K562 (cell line): ENCODE data around the gene CCL11. TPM values are rescaled to one million over a fixed set of nuclear protein-coding genes. Genes with fewer than 3 reads are reported as not detected.

Experiments
- ATAC-seq: fragments of 200-7000 bp; cut with Tn5 transposase; 3 replicates; pipeline ENCODE4 v1.9.1; 2020; ENCODE audit warnings: moderate library complexity
- BruUV-seq: library from RNA; stranded (reverse); fragments of 400-500 nt; replicated peaks from 2 replicates; lab custom pipeline; 2021; lab: Mats Ljungman, UMichigan
- CTCF ChIA-PET: fragments of 300-600 bp; formaldehyde crosslinking; extraction: SDS; loops from one replicate; lab custom pipeline; 2021; ENCODE audit warnings: low intra/inter-chr PET ratio; lab: Yijun Ruan, JAX
- POLR2A ChIA-PET: fragments of 300-600, 350-650 bp; sonication (Branson Sonifier 250); formaldehyde crosslinking; extraction: SDS; loops from one replicate; lab custom pipeline; 2021; ENCODE audit warnings: antibody characterized with exemption, inconsistent platforms; lab: Yijun Ruan, JAX
- DNase-seq, 4 experiments: peaks; one replicate each; pipeline versions ENCODE4 v3.0.0 to v3.0.0-alpha.2; 2011 to 2018; ENCODE audit warnings: low spot score in 3 of 4, mixed read lengths in 3 of 4; ENCODE audit errors: extremely low read depth in 1 of 4
- FAIRE-seq: peaks from 2 replicates; lab custom pipeline; 2011; peaks lifted over from hg19 to GRCh38; lab: Jason Lieb, UNC
- H2AFZ ChIP-seq: 2 replicates; pipeline ENCODE4 v1.6.0; 2011; ENCODE audit warnings: low read depth, low read length, control low read depth, inconsistent platforms
- H3K27ac ChIP-seq: fragments of 200-600 bp; 3 replicates; pipeline ENCODE4 v1.8.0; 2011; ENCODE audit warnings: low read depth, mild to moderate bottlenecking, control low read depth, inconsistent platforms, low read length, moderate library complexity, mixed read lengths; ENCODE audit errors: extremely low read depth
- H3K27me3 ChIP-seq, 2 experiments: fragments of 300-600 bp in 1 of 2; 2 replicates in 1 of 2; 3 replicates in 1 of 2; pipeline versions ENCODE4 v1.6.0 to v1.8.0; 2011; ENCODE audit warnings: inconsistent platforms in 2 of 2, low read length in 2 of 2, mild to moderate bottlenecking in 1 of 2, mixed read lengths in 1 of 2, moderate library complexity in 1 of 2; ENCODE audit not compliant: control insufficient read depth in 2 of 2, insufficient read depth in 2 of 2
- H3K36me3 ChIP-seq: fragments of 300-600 bp; 3 replicates; pipeline ENCODE4 v1.8.0; 2011; ENCODE audit warnings: mild to moderate bottlenecking, low read length, inconsistent platforms; ENCODE audit not compliant: control insufficient read depth, insufficient read depth
- H3K4me1 ChIP-seq, 2 experiments: fragments of 200-600 bp in 1 of 2; replicated peaks in 1 of 2; 2 replicates in 1 of 2; 3 replicates in 1 of 2; pipeline versions ENCODE4 v1.5.1 to v1.8.0; 2011; ENCODE audit warnings: inconsistent platforms in 2 of 2, low read length in 2 of 2, mild to moderate bottlenecking in 1 of 2, mixed read lengths in 1 of 2, moderate library complexity in 1 of 2; ENCODE audit not compliant: control insufficient read depth in 2 of 2, insufficient read depth in 2 of 2
- H3K4me2 ChIP-seq: 2 replicates; pipeline ENCODE4 v1.6.1; 2011; ENCODE audit warnings: low read length, control low read depth, inconsistent platforms, mixed read lengths; ENCODE audit not compliant: insufficient read depth
- H3K4me3 ChIP-seq: fragments of 200-600 bp; sonication (generic), shearing (Covaris generic); 2 replicates; pipeline ENCODE4 v1.5.1; 2016; ENCODE audit warnings: control low read depth, inconsistent platforms
- H3K79me2 ChIP-seq: fragments of 200-600 bp; 3 replicates; pipeline ENCODE4 v1.8.0; 2011; ENCODE audit warnings: low read length, inconsistent platforms; ENCODE audit not compliant: control insufficient read depth, insufficient read depth
- H3K9ac ChIP-seq, 2 experiments: 2 replicates each; pipeline versions ENCODE4 v1.6.0 to v1.6.1; 2011; ENCODE audit warnings: low read depth in 2 of 2, low read length in 2 of 2, control low read depth in 1 of 2, inconsistent platforms in 1 of 2, mild to moderate bottlenecking in 1 of 2, mixed read lengths in 1 of 2; ENCODE audit not compliant: insufficient read depth in 1 of 2
- H3K9me1 ChIP-seq: one replicate; pipeline ENCODE4 v1.6.0; 2011; ENCODE audit warnings: inconsistent platforms, mild to moderate bottlenecking, low read length, moderate library complexity; ENCODE audit not compliant: control insufficient read depth, insufficient read depth
- H3K9me3 ChIP-seq: replicated peaks from 2 replicates; pipeline ENCODE4 v1.5.1; 2011; ENCODE audit warnings: low read depth, low read length, inconsistent platforms; ENCODE audit not compliant: control insufficient read depth, insufficient read depth
- H4K20me1 ChIP-seq: replicated peaks from 2 replicates; pipeline ENCODE4 v1.6.1; 2011; ENCODE audit warnings: low read length, inconsistent platforms, mixed read lengths; ENCODE audit not compliant: control insufficient read depth, insufficient read depth
- CHD1 ChIP-seq: fragments of 200-600 bp; sonication (generic); IDR thresholded peaks from one replicate; pipeline ENCODE4 v1.6.1; 2012; ENCODE audit warnings: mild to moderate bottlenecking, moderate library complexity, low read length, inconsistent platforms
- CHD2 ChIP-seq: IDR thresholded peaks from 2 replicates; pipeline ENCODE4 v1.6.1; 2011; ENCODE audit warnings: low read depth, low read length
- DDX20 ChIP-seq: fragments of 450-650 bp; IDR thresholded peaks from 2 replicates; pipeline ENCODE4 v1.6.1; 2016; ENCODE audit warnings: missing genetic modification characterization, low read depth, mild to moderate bottlenecking, missing compliant biosample characterization, moderate library complexity
- HMG20B ChIP-seq: fragments of 250-450 bp; sonication (Bioruptor Pico); IDR thresholded peaks from 2 replicates; pipeline ENCODE4 v1.5.0; 2021; ENCODE audit warnings: mild to moderate bottlenecking
- NBN ChIP-seq: fragments of 450-650 bp; IDR thresholded peaks from 2 replicates; pipeline ENCODE4 v1.6.1; 2016; ENCODE audit warnings: low read depth, mild to moderate bottlenecking
- NR4A1 ChIP-seq, 2 experiments: fragments of 250-450 bp in 1 of 2; fragments of 450-650 bp in 1 of 2; sonication (Bioruptor Pico) in 1 of 2; IDR thresholded peaks; 2 replicates each; pipeline versions ENCODE4 v1.4.0 to v1.6.1; 2016 to 2020; ENCODE audit warnings: mild to moderate bottlenecking in 2 of 2, missing compliant biosample characterization in 1 of 2, missing genetic modification characterization in 1 of 2, moderate library complexity in 1 of 2
- OTX1 ChIP-seq: fragments of 450-650 bp; formaldehyde crosslinking; IDR thresholded peaks from 2 replicates; pipeline ENCODE4 v1.4.0; 2022; ENCODE audit warnings: mild to moderate bottlenecking
- RBM34 ChIP-seq: fragments of 200-400 bp; formaldehyde crosslinking; IDR thresholded peaks from 2 replicates; pipeline ENCODE4 v1.6.1; 2018; ENCODE audit warnings: low read length, borderline replicate concordance; ENCODE audit not compliant: insufficient read depth
- SMAD3 ChIP-seq: fragments of 450-650 bp; formaldehyde crosslinking; conservative IDR thresholded peaks from 2 replicates; pipeline ENCODE4 v1.4.0; 2020; ENCODE audit warnings: mild to moderate bottlenecking
- TOE1 ChIP-seq, 2 experiments: fragments of 450-650 bp in 1 of 2; sonication (generic) in 1 of 2; formaldehyde crosslinking in 1 of 2; IDR thresholded peaks; 2 replicates each; pipeline versions ENCODE4 v1.7.1 to v1.8.0; 2016 to 2022; ENCODE audit warnings: borderline replicate concordance in 2 of 2, mild to moderate bottlenecking in 2 of 2, antibody characterized with exemption in 1 of 2, inconsistent platforms in 1 of 2, low read depth in 1 of 2, missing genetic modification reagents in 1 of 2, moderate library complexity in 1 of 2
- U2AF2 ChIP-seq: fragments of 200-400 bp; formaldehyde crosslinking; optimal IDR thresholded peaks from 2 replicates; pipeline ENCODE3; 2017; ENCODE audit warnings: low read depth, mild to moderate bottlenecking, low read length
- XRCC3 ChIP-seq: fragments of 450-650 bp; IDR thresholded peaks from 2 replicates; pipeline ENCODE4 v1.6.1; 2017; ENCODE audit warnings: mild to moderate bottlenecking, moderate library complexity
- ZNF316 ChIP-seq: fragments of 450-650 bp; IDR thresholded peaks from 2 replicates; pipeline ENCODE4 v1.6.1; 2016
- ZNF583 ChIP-seq: fragments of 250-450 bp; sonication (Bioruptor Pico); IDR thresholded peaks from 2 replicates; pipeline ENCODE4 v1.4.0; 2020
- WGBS: fragments of 100-300 bp; shearing (Covaris generic); methylation state at CpG from one replicate; pipeline ENCODE4 v1.1.6; 2016; ENCODE audit warnings: low coverage, mixed read lengths; ENCODE audit not compliant: insufficient coverage; ENCODE audit errors: missing lambda C conversion rate; 5-methylcytosine and 5-hydroxymethylcytosine counted together
- in situ Hi-C: fragments of 300-500 bp; cut with MboI; formaldehyde crosslinking; loops from 4 replicates; pipeline ENCODE4 v1.15.0; 2018; ENCODE audit warnings: inconsistent platforms, mixed read lengths
- intact Hi-C: fragments of 100-400 bp; cut with micrococcal nuclease; formaldehyde crosslinking; loops from 2 replicates; pipeline ENCODE4 v1.14.2; 2022
- polyA plus RNA-seq, 8 experiments: library from polyadenylated mRNA; depleted of rRNA in 4 of 8; stranded (reverse) in 5 of 8; unstranded in 3 of 8; fragments of >200 nt; fragmentation: Nextera tagmentation in 2 of 8; fragmentation: Illumina TruSeq in 1 of 8; extraction: Ambion mirVana in 2 of 8; extraction: Trizol in 1 of 8; gene quantifications; 2 replicates each; pipeline versions ENCODE4 v1.2.1 to v1.2.3, GENCODE V29; 2011 to 2014; ENCODE audit warnings: inconsistent platforms in 1 of 8, missing spikeins in 1 of 8
- total RNA-seq, 7 experiments: library from RNA; depleted of rRNA in 6 of 7; stranded (reverse); fragments of >200 nt in 6 of 7; fragmentation: Illumina TruSeq in 2 of 7; extraction: Trizol in 2 of 7; gene quantifications; 2 replicates each; pipeline versions ENCODE4 v1.2.1 to v1.2.3, GENCODE V29; 2011 to 2021; ENCODE audit warnings: low replicate concordance in 1 of 7
- TF ChIP-seq, protein P1 (sequence below): fragments of 250-450 bp; sonication (Bioruptor Pico); IDR thresholded peaks from 2 replicates; pipeline ENCODE4 v1.6.1; 2021; ENCODE audit warnings: mild to moderate bottlenecking
- TF ChIP-seq, protein P2 (sequence below): fragments of 250-450 bp; sonication (Bioruptor Pico); IDR thresholded peaks from 2 replicates; pipeline ENCODE4 v1.5.0; 2020; ENCODE audit warnings: mild to moderate bottlenecking
- TF ChIP-seq, protein P3 (sequence below): fragments of 450-650 bp; IDR thresholded peaks from one replicate; pipeline ENCODE4 v1.6.1; 2018; ENCODE audit warnings: mild to moderate bottlenecking, moderate library complexity; ENCODE audit not compliant: partially characterized antibody
- TF ChIP-seq, protein P4 (sequence below), 2 experiments: IDR thresholded peaks; 2 replicates each; pipeline ENCODE4 v1.6.1; 2012; ENCODE audit warnings: improper control_type of control experiment in 2 of 2, low read depth in 2 of 2, low read length in 2 of 2, borderline replicate concordance in 1 of 2

Gene CCL11
- total and polyA plus RNA-seq, 9 of the 15 experiments (the other 6 are each of a cell fraction or from before 2014, with no cell fraction given), result not detected

DNA sequence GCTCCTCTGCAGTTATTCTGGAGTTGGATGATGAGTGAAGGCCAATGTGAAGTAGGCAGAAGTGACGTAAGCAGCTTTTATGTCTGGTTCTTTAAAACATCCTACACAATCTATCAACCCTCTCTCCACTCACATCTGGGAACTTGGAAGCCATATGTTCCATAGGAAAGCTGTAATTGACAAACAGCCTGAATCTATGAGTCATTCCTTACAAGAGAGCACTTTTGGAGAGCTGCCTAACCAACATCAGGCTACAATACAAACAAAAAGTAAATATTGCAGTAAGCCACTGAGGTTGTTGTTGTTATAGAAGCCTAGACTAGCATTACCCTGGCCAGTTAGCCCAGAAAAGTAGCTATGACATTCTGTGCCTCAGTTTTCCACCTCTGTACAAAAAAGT lies 9.7 kb upstream of the CCL11 start:
- 0% methylated on average over 1 of the region's 1 CpG for WGBS
- POLR2A ChIA-PET, result interaction anchor here (0.6 to 1.5 kb wide), 3 partner anchors 10 to 261 kb away, joined by 3 to 4 read pairs (median 3); partner anchors contain the start of gene CCL11
- H3K4me1 ChIP-seq, result no peaks in the 10 kb centered on the region
- no peak for DNase-seq
- no TSS peak for BruUV-seq
- H3K36me3 ChIP-seq, result no peaks in the 10 kb centered on the region
- no peaks in the 10 kb centered on the region for H3K27me3 ChIP-seq
- no peak overlapping the region for H3K4me3 ChIP-seq
- H3K4me2 ChIP-seq, result no peak overlapping the region
- no peaks in the 10 kb centered on the region for H3K9me1 ChIP-seq
- in situ Hi-C loops, result no loop called here
- no peak for FAIRE-seq
- H3K79me2 ChIP-seq, result no peaks in the 10 kb centered on the region
- TF ChIP-seq NBN (no peak), CHD1 (no peak), XRCC3 (no peak), HMG20B (CRISPR knock-in tag) (no peak), ZNF316 (no peak), U2AF2 (no peak), RBM34 (no peak), DDX20 (tag) (no peak), ZNF583 (CRISPR knock-in tag) (no peak), NR4A1 (CRISPR knock-in tag; IDR thresholded peaks at IDR 0.05) (no peak), NR4A1 (tag; IDR thresholded peaks at IDR 0.05) (no peak), SMAD3 (CRISPR knock-in tag) (no peak), OTX1 (no peak), TOE1 (IDR thresholded peaks at IDR 0.05; ENCODE audit: borderline replicate concordance) (no peak), TOE1 (CRISPR knock-in tag; IDR thresholded peaks at IDR 0.05; ENCODE audit: borderline replicate concordance, low read depth) (no peak), CHD2 (no peak)
- TF ChIP-seq, protein P1, sequence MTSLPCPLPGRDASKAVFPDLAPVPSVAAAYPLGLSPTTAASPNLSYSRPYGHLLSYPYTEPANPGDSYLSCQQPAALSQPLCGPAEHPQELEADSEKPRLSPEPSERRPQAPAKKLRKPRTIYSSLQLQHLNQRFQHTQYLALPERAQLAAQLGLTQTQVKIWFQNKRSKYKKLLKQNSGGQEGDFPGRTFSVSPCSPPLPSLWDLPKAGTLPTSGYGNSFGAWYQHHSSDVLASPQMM (CRISPR knock-in tag), result no peak
- TF ChIP-seq, protein P2, sequence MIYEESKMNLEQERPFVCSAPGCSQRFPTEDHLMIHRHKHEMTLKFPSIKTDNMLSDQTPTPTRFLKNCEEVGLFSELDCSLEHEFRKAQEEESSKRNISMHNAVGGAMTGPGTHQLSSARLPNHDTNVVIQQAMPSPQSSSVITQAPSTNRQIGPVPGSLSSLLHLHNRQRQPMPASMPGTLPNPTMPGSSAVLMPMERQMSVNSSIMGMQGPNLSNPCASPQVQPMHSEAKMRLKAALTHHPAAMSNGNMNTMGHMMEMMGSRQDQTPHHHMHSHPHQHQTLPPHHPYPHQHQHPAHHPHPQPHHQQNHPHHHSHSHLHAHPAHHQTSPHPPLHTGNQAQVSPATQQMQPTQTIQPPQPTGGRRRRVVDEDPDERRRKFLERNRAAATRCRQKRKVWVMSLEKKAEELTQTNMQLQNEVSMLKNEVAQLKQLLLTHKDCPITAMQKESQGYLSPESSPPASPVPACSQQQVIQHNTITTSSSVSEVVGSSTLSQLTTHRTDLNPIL, result no peak
- TF ChIP-seq, protein P3, sequence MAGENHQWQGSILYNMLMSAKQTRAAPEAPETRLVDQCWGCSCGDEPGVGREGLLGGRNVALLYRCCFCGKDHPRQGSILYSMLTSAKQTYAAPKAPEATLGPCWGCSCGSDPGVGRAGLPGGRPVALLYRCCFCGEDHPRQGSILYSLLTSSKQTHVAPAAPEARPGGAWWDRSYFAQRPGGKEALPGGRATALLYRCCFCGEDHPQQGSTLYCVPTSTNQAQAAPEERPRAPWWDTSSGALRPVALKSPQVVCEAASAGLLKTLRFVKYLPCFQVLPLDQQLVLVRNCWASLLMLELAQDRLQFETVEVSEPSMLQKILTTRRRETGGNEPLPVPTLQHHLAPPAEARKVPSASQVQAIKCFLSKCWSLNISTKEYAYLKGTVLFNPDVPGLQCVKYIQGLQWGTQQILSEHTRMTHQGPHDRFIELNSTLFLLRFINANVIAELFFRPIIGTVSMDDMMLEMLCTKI, result no peak
- TF ChIP-seq, protein P4, sequence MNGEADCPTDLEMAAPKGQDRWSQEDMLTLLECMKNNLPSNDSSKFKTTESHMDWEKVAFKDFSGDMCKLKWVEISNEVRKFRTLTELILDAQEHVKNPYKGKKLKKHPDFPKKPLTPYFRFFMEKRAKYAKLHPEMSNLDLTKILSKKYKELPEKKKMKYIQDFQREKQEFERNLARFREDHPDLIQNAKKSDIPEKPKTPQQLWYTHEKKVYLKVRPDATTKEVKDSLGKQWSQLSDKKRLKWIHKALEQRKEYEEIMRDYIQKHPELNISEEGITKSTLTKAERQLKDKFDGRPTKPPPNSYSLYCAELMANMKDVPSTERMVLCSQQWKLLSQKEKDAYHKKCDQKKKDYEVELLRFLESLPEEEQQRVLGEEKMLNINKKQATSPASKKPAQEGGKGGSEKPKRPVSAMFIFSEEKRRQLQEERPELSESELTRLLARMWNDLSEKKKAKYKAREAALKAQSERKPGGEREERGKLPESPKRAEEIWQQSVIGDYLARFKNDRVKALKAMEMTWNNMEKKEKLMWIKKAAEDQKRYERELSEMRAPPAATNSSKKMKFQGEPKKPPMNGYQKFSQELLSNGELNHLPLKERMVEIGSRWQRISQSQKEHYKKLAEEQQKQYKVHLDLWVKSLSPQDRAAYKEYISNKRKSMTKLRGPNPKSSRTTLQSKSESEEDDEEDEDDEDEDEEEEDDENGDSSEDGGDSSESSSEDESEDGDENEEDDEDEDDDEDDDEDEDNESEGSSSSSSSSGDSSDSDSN (IDR thresholded peaks at IDR 0.05; ENCODE audit: borderline replicate concordance in 1 of 2, low read depth in 2 of 2, low read length in 2 of 2), result no peak
- TF ChIP-seq, all 486 proteins: peak for 0
- no peak for ATAC-seq
- intact Hi-C loops, result no loop called here
- Histone ChIP-seq H2AFZ (no peak overlapping the region), H3K9ac (no peak overlapping the region), H3K9me3 (no peaks in the 10 kb centered on the region), H4K20me1 (no peaks in the 10 kb centered on the region), H3K27ac (no peak overlapping the region)
- CTCF ChIA-PET, result no interaction called here
